ENCODE data around the gene CTDSPL. TPM values are rescaled to one million over a fixed set of nuclear protein-coding genes. Genes with fewer than 3 reads are reported as not detected.

The CTDSPL gene
- polyA plus RNA-seq, 1 donor from 2014 or later = not detected

DNA sequence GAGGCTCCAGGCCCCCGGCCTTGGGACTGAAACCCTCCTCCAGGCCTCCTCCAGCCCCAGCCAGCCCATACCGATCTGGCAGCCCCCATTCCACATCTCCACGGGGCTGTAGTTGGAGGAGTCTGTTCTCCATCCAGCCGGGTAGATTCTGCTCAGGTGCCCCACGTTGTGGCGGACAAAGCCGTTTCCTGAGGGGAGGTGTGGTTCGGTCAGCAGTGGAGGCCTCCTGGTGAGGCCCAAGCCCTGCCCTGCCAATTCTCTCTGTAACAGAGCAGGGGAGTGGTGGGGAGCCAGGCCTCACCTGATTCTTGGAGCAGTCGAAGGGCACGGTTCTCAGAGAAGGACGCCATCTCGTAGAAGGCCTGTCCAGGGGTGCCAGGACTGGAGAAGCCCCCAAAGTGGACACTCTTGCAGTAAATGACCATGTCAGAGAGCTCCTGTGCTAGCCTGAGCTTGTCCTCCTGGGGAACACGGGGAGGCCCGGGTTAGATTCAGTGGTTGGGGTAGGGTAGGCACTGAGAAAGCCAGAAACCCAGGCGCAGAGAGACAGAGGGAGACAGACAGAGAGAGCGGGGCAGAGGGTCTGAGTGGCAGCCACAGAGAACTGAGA, 147.4 kb downstream of the CTDSPL start:
- no peaks in the 10 kb centered on the region for H3K36me3 Mint-ChIP-seq

DNA sequence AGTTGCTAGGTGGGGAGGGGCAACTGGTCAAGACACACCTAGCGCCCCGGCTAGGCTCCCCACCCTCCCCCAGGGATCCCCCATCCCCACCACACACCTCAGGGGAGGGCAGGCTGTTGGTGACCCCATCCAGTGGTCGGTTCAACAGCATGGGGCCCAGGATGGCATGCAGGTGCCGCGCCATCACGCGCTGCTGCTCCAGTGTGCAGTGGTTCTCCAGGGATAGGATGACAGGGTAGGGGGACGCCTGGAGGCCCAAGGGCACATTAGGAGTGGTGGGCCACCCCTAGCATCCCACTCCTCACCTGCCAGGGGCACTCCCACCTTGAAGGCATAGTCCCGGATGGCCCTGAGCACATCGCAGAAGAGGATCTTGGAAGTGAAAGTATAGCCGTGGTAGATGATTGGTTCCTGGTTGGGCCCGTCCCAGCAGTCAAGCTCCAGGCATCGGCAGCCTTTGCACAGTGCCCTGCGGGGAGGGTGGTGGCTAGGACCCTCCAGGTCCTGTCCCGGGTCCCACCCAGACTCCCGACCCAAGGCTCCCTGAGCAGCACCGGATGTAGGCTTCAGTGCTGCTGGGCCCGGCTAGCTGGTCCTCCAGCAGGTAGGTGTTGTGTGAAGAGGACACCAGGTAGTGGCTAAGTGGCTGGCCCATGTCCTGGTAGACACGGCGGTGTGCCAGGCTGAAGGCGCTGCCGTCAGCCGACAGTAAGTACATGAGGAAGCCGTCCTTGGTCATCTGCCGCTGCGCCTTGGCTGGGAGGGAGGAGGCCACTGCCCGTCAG, 148.3 kb downstream of the CTDSPL start:
- Mint-ChIP-seq H3K4me3 (peak overlapping the region in 1 of 4 donors; percentile 56), H3K4me1 (peaks cover 0 to 2% (median 0%) of the 10 kb centered on the region in 3 donors), H3K27me3 (no peaks in the 10 kb centered on the region), H3K36me3 (peaks cover 2% of the 10 kb centered on the region), H3K27ac (no peak overlapping the region), H3K9me3 (peaks cover 0 to under 1% (median 0%) of the 10 kb centered on the region in 3 donors)

More for the DNA sequence above, 147.4 kb downstream of the CTDSPL start:
- Mint-ChIP-seq H3K27ac (peak overlapping the region in 2 of 3 donors; percentile 43 to 67), H3K4me3 (no peak overlapping the region), H3K4me1 (peaks cover 0 to 8% (median 7%) of the 10 kb centered on the region in 3 donors), H3K9me3 (no peaks in the 10 kb centered on the region), H3K27me3 (no peaks in the 10 kb centered on the region)

DNA sequence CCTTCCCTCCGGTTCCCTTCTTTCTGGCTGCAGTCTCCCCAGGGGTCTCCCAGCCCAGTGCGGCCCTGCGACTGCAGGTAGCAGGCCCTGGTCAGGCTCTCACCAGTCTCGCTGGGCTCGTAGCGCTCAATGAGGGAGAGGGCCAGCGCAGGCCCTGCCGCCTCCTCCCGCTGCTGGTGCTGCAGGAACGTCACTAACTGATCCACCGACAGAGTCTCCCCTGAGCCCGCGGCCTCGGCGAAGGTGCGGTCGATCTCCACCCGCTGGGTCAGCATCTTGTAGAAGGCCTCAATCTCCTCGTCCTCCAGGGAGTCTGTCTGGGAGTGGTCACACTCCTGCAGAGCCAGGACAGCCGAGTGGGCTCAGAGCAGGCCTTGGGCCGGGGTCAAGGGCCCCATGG, 149.4 kb downstream of the CTDSPL start:
- Mint-ChIP-seq H3K27ac (no peak overlapping the region), H3K36me3 (peaks cover 9% of the 10 kb centered on the region), H3K4me3 (no peak overlapping the region), H3K27me3 (no peaks in the 10 kb centered on the region), H3K9me3 (peaks cover 0 to 2% (median 0%) of the 10 kb centered on the region in 3 donors), H3K4me1 (peaks cover 0 to 2% (median 0%) of the 10 kb centered on the region in 3 donors)

DNA sequence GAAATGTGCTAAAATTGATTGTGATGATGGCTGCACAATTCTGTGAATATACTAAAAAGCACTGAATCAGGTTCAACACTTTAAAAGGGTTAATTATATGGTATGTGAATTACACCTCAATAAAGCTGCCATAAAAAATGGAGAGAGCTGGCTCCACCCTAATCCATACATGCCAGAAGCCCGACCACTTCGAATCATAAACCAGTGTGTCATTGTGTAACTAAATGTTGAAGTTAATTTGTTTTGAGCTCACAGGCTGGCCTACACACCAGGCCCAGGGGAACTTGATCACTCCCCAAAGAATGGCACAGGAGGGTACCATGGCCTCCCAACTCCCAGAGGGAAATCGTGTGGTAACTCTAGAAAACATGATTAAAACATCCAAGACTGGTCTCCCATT, 153.8 kb downstream of the CTDSPL start:
- H3K27me3 Mint-ChIP-seq = no peaks in the 10 kb centered on the region
- peaks cover 0 to 2% (median 0%) of the 10 kb centered on the region in 3 donors for H3K4me1 Mint-ChIP-seq
- H3K36me3 Mint-ChIP-seq = peaks cover 10% of the 10 kb centered on the region
- no peak overlapping the region for H3K27ac Mint-ChIP-seq
- H3K4me3 Mint-ChIP-seq = peak overlapping the region in 1 of 4 donors; percentile 31
- peaks cover 0 to 2% (median 0%) of the 10 kb centered on the region in 3 donors for H3K9me3 Mint-ChIP-seq

DNA sequence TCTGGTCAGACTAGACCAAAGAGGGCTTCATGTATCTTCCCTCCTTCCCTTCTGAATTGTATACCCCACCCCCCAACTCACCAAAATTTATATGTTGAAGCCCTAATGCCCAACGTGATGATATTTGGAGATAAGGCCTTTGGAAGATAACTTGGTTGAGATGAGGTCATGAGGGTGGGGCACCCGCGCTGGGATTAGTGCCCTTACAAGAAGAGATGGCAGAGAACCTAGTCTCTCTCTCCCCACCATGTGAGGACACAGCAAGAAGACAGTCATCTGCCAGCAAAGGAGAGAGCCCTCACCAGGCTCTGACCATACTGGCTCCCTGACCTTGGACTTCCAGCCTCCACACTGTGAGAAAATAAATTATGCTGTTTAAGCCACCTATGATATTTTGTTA, 154.3 kb downstream of the CTDSPL start:
- Mint-ChIP-seq H3K36me3 (peaks cover 10% of the 10 kb centered on the region), H3K9me3 (peaks cover 0 to 2% (median 0%) of the 10 kb centered on the region in 3 donors), H3K27ac (no peak overlapping the region), H3K27me3 (no peaks in the 10 kb centered on the region), H3K4me3 (no peak overlapping the region), H3K4me1 (peaks cover 0 to 1% (median 0%) of the 10 kb centered on the region in 3 donors)

DNA sequence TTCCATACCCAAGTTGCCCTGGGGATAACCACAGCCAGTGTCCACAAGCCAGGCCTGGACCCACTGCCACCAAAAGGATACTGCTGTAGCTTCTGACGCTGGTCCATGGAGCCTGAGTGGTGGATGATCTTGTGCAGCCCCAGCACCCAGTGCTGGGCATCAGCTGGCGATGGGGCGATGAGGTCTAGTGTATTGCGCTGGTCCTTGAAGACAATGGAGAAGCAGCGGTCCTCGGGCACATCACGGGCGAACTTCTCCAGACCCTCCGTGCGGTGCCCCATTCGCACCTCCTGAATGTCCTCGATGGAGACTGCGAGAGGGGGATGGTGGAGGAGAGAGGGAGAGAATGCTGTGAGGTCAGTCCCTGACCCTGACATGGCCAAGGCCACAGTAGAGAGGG, 154.7 kb downstream of the CTDSPL start:
- Mint-ChIP-seq H3K27me3 (no peaks in the 10 kb centered on the region), H3K9me3 (peaks cover 0 to 2% (median 0%) of the 10 kb centered on the region in 3 donors), H3K4me3 (no peak overlapping the region), H3K27ac (no peak overlapping the region), H3K4me1 (peaks cover 0 to 2% (median 0%) of the 10 kb centered on the region in 3 donors), H3K36me3 (peaks cover 10% of the 10 kb centered on the region)

DNA sequence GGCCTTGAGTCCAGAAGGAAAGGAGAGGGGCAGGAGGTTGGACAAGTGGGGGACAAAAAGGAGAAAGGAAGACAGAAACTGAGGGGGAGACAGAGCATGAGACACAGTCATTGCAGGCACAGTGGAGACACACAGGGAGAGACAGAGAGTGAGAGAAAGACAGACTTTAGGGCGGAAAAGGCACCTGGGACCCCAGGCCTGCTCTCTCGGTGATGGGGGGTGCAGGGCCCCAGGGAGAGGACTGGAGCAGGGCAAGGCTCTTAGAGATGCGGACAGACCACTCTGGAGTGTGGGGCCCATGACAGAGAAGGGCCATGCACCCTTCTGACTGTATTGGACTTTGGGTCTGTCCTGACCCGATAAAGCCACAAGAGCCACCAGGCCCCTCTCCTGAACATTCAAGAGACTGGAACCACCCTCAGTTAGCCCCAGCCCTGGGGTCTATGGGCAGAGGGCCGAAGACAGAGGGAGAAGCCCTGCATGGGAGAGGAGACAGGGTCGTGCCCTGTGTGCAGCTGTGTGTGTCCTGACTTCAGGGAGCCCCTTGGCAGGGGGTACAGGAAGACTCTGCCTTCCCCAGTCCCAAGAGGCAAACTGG, 155.3 kb downstream of the CTDSPL start:
- Mint-ChIP-seq H3K36me3 (peaks cover 10% of the 10 kb centered on the region), H3K4me3 (no peak overlapping the region), H3K27me3 (no peaks in the 10 kb centered on the region), H3K4me1 (peaks cover 0 to 2% (median 0%) of the 10 kb centered on the region in 3 donors), H3K27ac (no peak overlapping the region), H3K9me3 (peaks cover 0 to 2% (median 0%) of the 10 kb centered on the region in 3 donors)

DNA sequence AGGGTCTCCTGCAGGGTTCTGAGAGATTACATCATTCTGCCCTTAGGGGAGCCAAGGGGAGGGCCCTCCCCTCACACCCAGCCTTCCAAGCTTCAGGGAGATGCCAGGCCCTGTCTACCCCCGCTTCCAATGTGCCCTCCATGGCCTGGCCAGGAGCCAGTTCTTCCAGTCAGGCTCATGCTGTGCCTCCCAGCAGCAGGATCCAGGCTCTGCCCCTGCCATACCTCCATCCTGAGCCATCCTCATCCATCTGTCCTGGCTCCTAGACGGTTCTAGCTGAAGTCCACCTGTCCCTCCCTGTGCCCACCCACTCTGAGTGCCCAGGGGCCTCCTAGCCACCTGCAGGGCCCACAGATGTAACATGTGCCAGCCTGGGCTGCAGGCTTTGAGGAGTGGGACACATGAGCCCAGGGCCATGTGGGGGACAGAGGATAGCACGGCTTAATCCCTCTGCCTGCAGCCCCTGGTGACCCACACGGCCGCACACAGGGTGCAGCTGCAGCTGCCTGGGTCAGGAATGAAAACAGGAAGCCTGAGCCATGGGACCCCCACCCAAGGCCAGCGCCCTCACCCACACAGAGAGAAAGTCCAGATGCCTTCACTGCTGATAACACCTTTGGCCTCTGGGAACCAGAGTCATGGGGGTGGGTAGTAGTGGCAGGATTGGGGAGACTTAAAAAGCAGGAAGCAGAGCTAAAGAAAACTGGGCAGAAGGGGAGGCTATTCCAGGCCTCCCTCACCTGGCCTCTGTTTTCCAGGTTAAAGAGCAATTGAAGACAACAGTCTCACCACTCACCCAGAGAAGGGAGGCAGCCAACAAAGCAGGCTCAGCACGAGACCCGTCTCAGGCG, 156.0 kb downstream of the CTDSPL start:
- Mint-ChIP-seq H3K27me3 (no peaks in the 10 kb centered on the region), H3K36me3 (peaks cover 10% of the 10 kb centered on the region), H3K27ac (peak overlapping the region in 1 of 3 donors; percentile 35), H3K4me3 (no peak overlapping the region), H3K4me1 (peaks cover 0 to 2% (median 0%) of the 10 kb centered on the region in 3 donors), H3K9me3 (peaks cover 0 to 2% (median 0%) of the 10 kb centered on the region in 3 donors)

DNA sequence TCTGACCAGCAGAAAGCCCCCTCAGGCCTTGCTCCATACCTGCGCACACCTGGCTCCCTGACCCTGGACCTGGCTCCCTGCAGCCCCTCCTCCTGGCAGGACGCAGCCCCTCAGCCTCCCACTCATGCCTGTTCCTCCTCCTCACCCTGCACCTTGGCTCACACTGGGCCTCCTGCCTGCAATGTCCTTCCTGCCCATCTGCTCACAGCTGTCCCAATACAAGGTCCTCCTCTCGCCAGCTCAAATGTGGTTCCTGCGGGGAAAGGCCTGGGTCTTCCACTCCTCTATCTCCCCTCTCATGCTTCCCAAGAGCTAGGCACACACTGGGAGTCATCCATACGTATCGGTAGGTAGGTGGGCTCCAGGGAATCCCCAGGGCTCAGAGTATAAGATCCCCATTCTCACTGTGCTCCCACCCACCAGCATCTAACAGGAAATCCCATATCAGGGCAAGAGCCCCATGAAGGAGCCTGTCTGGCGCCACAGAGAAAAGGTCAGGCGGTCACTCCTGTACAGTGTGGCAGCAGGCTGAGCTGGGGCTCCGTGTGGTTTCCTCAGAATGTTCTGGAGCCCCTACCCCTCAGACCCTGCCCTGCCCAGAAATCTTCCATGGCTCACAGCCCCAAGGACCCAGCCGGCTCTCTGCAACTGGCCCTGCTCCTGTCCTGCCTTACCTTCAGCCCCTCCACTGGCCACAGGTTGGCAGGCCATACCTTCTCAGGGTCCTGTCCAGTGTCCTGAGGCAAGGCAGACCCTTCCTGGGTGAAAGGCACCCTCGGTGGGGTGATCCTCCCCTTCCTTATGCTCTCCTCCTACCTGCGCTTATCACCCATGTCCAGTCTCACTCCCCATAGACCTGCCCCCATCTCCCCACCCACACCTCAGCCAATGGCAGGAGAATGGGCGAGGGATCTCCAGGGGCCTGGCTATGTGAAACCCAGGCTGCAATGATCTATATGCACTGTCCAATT, 156.9 kb downstream of the CTDSPL start:
- Mint-ChIP-seq H3K9me3 (peaks cover 0 to 2% (median 0%) of the 10 kb centered on the region in 3 donors), H3K27ac (peak overlapping the region in 1 of 3 donors; percentile 35), H3K36me3 (peaks cover 10% of the 10 kb centered on the region), H3K4me1 (peaks cover under 1 to 6% (median 2%) of the 10 kb centered on the region in 3 donors), H3K27me3 (no peaks in the 10 kb centered on the region), H3K4me3 (peak overlapping the region in 1 of 4 donors; percentile 68)

DNA sequence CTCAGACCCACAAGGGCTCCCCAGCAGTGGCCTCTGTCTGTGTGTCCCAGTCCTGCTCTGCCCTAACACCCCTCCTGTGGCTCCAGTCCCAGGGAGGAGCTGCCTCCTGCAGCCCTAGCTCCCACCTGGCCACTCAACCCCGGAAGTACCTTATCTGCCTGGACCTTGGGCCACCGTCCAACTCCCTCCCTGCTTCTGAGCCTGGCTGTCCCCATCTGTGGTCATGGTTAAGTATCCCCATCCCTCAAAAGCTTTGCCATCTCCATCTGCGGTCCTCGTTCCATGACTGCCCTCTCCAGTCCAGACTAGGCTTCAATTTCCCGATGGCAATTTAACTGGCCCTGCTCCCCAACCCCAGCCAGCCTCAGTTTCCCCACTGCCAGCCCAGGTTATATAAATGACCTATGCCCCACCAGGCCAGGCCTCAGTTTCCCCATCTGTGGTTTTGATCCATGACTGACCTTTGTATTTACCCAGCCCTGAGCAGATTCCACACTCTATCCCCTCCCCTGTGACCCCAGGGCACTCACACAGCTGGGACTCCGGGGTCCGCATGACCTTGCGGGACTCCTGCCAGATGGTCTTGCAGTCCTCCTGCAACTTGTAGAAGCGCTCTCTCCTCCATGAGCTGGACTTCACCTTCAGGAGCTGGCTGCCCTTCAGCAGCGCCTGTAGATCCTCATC, 158.1 kb downstream of the CTDSPL start:
- no peak overlapping the region for H3K4me3 Mint-ChIP-seq
- H3K27ac Mint-ChIP-seq = no peak overlapping the region
- H3K4me1 Mint-ChIP-seq = peaks cover 2 to 11% (median 4%) of the 10 kb centered on the region in 3 donors

DNA sequence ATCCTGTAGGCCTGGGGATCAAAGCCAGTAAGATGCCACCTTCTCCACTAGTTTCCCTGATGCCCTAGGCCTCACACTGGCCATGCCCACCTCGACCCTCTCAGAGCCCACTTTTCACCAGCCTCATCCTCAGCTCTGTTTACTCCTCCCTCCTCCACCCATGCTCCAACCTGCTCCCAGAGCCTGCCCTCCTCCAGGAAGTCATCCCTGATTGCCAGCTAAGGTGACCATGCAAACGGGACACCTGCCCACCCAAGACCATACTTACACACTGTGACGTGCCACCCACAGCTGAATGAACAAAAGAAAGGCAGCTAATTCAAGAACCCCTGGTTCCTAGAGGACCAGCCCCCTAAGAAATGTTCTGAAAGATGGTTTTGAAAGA, 158.7 kb downstream of the CTDSPL start:
- Mint-ChIP-seq H3K36me3 (peaks cover 5% of the 10 kb centered on the region), H3K9me3 (no peaks in the 10 kb centered on the region), H3K4me3 (no peak overlapping the region), H3K27ac (peak overlapping the region in 1 of 3 donors; percentile 40), H3K27me3 (no peaks in the 10 kb centered on the region), H3K4me1 (peaks cover 2 to 12% (median 4%) of the 10 kb centered on the region in 3 donors)

More for the DNA sequence above, 158.1 kb downstream of the CTDSPL start:
- peaks cover 0 to 2% (median 0%) of the 10 kb centered on the region in 3 donors for H3K9me3 Mint-ChIP-seq
- peaks cover 10% of the 10 kb centered on the region for H3K36me3 Mint-ChIP-seq
- H3K27me3 Mint-ChIP-seq = no peaks in the 10 kb centered on the region

DNA sequence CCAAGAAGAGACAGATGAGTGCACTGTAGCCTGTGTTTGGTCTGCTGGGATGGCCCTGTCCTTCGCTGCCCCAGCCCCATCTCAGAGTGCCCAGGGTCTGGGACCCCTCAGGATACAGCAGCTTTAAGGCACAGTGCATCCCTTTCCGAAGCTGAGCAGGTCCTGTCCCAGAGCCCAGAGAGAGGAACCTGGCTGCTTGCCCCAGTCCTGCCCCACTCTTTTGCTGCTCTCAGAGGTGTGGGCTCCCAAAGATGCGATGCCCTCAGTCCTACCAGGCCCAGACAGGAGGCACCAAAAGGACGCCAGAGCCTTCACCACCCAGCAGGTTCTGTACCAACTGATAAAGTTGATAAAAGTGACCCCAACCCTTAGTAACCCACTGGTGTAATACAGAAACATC, 159.5 kb downstream of the CTDSPL start:
- Mint-ChIP-seq H3K4me3 (peak overlapping the region in 1 of 4 donors; percentile 9), H3K4me1 (peaks cover 8 to 19% (median 9%) of the 10 kb centered on the region in 3 donors), H3K27ac (peak overlapping the region in 2 of 3 donors; percentile 40 to 44), H3K9me3 (no peaks in the 10 kb centered on the region), H3K27me3 (no peaks in the 10 kb centered on the region), H3K36me3 (no peaks in the 10 kb centered on the region)

DNA sequence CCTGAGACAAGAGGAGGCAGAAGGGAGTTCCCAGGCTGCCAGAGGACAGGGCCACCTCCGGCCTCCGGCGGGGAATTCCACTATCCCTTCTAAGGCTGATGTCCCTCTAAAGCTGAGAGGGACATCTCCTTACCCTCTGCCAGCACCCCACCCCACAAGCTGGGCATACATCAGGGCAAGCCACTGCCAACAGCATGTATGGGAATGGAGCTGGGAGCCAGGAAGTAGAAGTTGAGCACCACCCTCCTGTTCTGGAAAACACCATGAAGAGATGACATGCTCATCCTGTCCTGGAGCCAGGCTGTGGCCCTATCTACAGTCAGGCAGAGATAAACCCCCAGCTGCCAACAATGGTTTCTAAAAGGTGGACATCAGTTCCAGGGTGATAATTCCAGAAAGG, 160.6 kb downstream of the CTDSPL start:
- Mint-ChIP-seq H3K4me1 (peaks cover 8 to 19% (median 9%) of the 10 kb centered on the region in 3 donors), H3K9me3 (no peaks in the 10 kb centered on the region), H3K27ac (peak overlapping the region in 1 of 3 donors; percentile 17), H3K36me3 (no peaks in the 10 kb centered on the region), H3K27me3 (no peaks in the 10 kb centered on the region), H3K4me3 (no peak overlapping the region)

All from IgD-negative memory B cell (primary cell).